ENCODE measurements around the gene SIN3B.

- peak in 1 of 3 donors; percentile 10 for TF ChIP-seq CTCF (IDR thresholded peaks at IDR 0.05)
- no peak for TF ChIP-seq POLR2A (IDR thresholded peaks at IDR 0.05)
- no peak for TF ChIP-seq EP300 (IDR thresholded peaks at IDR 0.05)
Observed at GRCh38 chr19:16889883-16890460, 60.8 kb downstream of the SIN3B start.

All from ovary (tissue), 3 donors.